ENCODE results near the gene FGD5. TPM values are rescaled to one million over a fixed set of nuclear protein-coding genes. Genes with fewer than 3 reads are reported as not detected.

The FGD5 gene
- total RNA-seq, 4 donors from 2014 or later, result 10.0 to 66.8 (median 19.2) TPM

DNA sequence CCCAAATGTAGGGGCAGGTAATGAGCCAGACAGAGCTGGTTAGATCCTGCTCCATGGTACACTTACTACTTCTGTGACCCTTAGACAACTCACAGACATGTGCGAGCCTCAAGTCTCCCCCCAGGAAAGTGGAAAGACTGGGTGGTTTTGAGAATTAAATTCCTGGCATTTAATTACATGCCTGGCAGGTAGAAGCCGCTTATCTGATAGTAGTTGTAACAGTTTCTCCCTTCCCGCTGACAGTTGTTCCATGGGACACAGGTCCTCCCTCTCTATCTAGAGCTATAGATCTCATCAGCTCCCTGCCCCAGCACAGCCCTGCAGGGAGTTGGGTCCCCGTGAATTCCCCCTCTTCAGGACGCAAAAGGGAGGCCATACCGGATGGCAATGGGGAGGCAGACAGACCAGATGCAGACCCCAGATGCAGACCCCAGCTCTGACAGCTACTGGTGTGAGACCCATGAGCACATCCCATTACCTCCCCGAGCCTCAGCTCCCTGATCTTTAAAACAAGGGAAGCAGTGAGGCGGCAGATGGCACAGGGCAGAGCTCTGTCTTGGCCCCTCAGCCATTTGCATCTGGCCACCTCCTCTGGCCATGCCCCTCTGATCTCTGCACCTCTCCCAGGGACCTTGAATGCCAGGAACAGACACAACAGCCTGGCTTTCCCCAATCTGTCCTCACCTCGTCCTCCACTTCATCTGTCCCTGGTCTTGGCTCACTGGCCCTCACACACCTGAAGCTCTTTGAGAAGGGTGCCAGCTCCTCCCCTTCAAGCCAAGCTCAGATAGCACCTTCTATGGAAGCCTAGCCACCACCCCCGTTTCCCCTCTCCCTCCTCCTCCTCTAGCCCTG lies 94.5 kb downstream of the FGD5 start:
- no peak for DNase-seq
- TF ChIP-seq, protein P1, sequence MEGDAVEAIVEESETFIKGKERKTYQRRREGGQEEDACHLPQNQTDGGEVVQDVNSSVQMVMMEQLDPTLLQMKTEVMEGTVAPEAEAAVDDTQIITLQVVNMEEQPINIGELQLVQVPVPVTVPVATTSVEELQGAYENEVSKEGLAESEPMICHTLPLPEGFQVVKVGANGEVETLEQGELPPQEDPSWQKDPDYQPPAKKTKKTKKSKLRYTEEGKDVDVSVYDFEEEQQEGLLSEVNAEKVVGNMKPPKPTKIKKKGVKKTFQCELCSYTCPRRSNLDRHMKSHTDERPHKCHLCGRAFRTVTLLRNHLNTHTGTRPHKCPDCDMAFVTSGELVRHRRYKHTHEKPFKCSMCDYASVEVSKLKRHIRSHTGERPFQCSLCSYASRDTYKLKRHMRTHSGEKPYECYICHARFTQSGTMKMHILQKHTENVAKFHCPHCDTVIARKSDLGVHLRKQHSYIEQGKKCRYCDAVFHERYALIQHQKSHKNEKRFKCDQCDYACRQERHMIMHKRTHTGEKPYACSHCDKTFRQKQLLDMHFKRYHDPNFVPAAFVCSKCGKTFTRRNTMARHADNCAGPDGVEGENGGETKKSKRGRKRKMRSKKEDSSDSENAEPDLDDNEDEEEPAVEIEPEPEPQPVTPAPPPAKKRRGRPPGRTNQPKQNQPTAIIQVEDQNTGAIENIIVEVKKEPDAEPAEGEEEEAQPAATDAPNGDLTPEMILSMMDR (IDR thresholded peaks at IDR 0.05), result no peak
- TF ChIP-seq POLR2A (IDR thresholded peaks at IDR 0.05), result no peak
- H3K9me3 ChIP-seq, result no peaks in the 10 kb centered on the region
- intact Hi-C loops (cut with DNase I; ENCODE audit: low total_unique reads), result no loop called here
- H3K4me1 ChIP-seq, result no peaks in the 10 kb centered on the region
- no peak overlapping the region for H3K4me3 ChIP-seq
- H3K36me3 ChIP-seq, result no peaks in the 10 kb centered on the region
- no peak overlapping the region for H3K27ac ChIP-seq
- no peaks in the 10 kb centered on the region for H3K27me3 ChIP-seq

DNA sequence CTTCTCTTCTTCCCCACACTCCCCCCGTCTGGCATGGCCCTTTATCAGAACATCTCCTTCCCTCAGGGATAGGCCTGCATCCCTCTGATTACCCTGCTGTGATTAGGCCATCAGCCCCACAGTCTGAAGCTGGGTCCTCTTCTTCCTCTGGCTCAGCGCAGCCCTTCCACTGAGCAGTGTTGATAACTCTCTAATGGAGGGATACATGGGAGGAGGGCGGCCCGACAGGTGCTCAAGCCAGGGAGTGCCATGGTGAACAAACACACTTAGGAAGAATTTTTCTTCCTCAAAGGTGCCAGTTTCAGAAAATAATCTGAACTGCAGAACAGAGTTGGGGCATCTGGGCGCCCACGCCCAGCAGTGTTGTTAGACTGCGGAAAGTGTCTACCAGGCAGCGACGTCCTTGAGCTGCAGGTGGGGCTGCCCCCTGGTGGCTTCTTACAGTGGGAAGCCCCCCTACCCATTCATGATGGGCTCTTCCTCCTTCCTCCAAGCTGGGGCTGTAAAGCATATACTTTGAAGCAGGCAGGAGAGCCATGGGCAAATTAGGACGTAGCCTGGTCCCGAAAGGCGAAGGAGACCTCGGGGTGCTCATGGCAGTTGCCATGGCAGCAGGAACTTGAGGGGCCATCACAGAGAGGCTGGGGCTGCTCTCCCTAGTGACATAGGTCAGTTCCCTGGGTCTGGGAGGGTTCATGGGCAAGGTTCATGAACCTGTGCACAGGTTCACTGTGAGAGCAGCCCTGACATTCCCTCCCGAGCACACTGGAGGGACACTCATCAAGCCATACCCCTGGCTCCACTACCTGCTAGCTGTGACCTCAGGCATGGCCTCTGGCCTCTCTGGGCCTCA lies 95.4 kb downstream of the FGD5 start:
- TF ChIP-seq, protein P1 (IDR thresholded peaks at IDR 0.05), result no peak
- no peak for TF ChIP-seq POLR2A (IDR thresholded peaks at IDR 0.05)
- no peaks in the 10 kb centered on the region for H3K36me3 ChIP-seq
- no peak for DNase-seq
- intact Hi-C loops (cut with DNase I; ENCODE audit: low total_unique reads), result no loop called here
- H3K27ac ChIP-seq, result no peak overlapping the region
- no peaks in the 10 kb centered on the region for H3K4me1 ChIP-seq
- H3K4me3 ChIP-seq, result no peak overlapping the region
- H3K27me3 ChIP-seq, result no peaks in the 10 kb centered on the region
- H3K9me3 ChIP-seq, result no peaks in the 10 kb centered on the region

DNA sequence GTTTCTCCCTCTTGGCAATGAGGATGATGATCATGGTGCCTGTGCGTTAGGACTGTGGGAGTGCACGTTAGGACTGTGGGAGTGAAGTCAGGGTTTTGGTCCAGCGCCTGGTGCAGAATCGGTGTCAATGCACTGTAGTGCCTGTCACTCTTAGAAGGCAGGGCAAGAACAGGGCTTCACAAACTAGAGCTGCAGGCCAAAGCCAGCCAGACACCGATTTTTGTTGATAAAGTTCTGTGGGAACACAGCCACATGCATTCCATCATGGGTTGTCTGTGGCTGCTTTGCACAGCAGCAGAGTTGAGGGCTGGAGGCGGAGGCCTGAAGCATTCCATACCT lies 96.0 kb downstream of the FGD5 start:
- intact Hi-C loops (cut with DNase I; ENCODE audit: low total_unique reads), result no loop called here
- H3K36me3 ChIP-seq, result no peaks in the 10 kb centered on the region
- no peaks in the 10 kb centered on the region for H3K9me3 ChIP-seq
- no peak overlapping the region for H3K4me3 ChIP-seq
- no peak for TF ChIP-seq POLR2A (IDR thresholded peaks at IDR 0.05)
- TF ChIP-seq, protein P1 (IDR thresholded peaks at IDR 0.05), result no peak
- no peaks in the 10 kb centered on the region for H3K27me3 ChIP-seq
- DNase-seq, result no peak
- H3K27ac ChIP-seq, result no peak overlapping the region
- no peaks in the 10 kb centered on the region for H3K4me1 ChIP-seq

DNA sequence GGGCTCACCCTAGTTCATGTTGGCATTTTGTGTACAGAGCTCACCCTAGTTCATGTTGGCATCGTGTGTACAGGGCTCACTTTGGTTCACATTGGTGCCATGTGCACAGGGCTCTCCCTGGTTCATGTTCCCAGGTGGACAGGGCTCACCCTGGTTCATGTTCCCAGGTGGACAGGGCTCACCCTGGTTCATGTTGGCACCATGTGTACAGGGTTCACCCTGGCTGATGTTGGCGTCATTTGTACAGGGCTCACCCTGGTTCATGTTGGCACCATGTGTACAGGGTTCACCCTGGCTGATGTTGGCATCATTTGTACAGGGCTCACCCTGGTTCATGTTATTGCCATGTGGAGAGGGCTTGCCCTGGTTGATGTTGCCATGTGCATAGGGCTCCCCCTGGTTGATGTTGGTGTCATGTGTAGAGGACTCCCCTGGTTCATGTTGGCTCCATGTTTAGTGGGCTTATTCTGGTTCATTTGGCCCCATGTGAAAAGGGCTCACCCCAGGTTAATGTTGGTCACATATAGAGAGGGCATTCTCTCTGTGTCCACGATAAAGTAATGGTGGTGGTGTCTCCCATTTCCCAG lies 97.0 kb downstream of the FGD5 start:
- no peak for DNase-seq

More for the DNA sequence above, 97.0 kb downstream of the FGD5 start:
- H3K4me3 ChIP-seq, result no peak overlapping the region
- intact Hi-C loops (cut with DNase I; ENCODE audit: low total_unique reads), result no loop called here
- H3K9me3 ChIP-seq, result no peaks in the 10 kb centered on the region
- no peak overlapping the region for H3K27ac ChIP-seq
- no peaks in the 10 kb centered on the region for H3K36me3 ChIP-seq
- H3K27me3 ChIP-seq, result no peaks in the 10 kb centered on the region
- no peak for TF ChIP-seq POLR2A (IDR thresholded peaks at IDR 0.05)
- TF ChIP-seq, protein P1 (IDR thresholded peaks at IDR 0.05), result peak in 1 of 4 experiments; percentile 22
- no peaks in the 10 kb centered on the region for H3K4me1 ChIP-seq

Data from uterus (tissue), 4 donors.